HCT116 (cell line): Measurements from ENCODE around the gene CRYGN. TPM values are rescaled to one million over a fixed set of nuclear protein-coding genes. Genes with fewer than 3 reads are reported as not detected.

Experiments used
- ATAC-seq: fragments of 200-7000 bp; cut with Tn5 transposase; 2 replicates; pipeline ENCODE4 v1.9.1; 2020; ENCODE audit warnings: mild to moderate bottlenecking, moderate library complexity
- BruUV-seq: library from RNA; stranded (reverse); fragments of 400-500 nt; replicated peaks from 2 replicates; lab custom pipeline; 2021; lab: Mats Ljungman, UMichigan
- CTCF ChIA-PET: fragments of 300-600 bp; sonication (Branson Sonifier 250); formaldehyde crosslinking; loops from one replicate; lab custom pipeline; 2021; ENCODE audit warnings: antibody characterized with exemption; lab: Charles Lee
- POLR2A ChIA-PET: fragments of 300-600, 350-600 bp; sonication (Branson Sonifier 250); formaldehyde crosslinking; loops from one replicate; lab custom pipeline; 2021; ENCODE audit warnings: antibody characterized with exemption; lab: Charles Lee
- RAD21 ChIA-PET, 2 experiments: fragments of 300-600 bp; sonication (Branson Sonifier 250); formaldehyde crosslinking; loops; one replicate each; lab custom pipeline; 2023; ENCODE audit warnings: low total read pairs in 2 of 2; ENCODE audit not compliant: uncharacterized antibody in 2 of 2, unreplicated experiment in 2 of 2, low non-redundant PET in 1 of 2; lab: Charles Lee
- DNase-seq: peaks from one replicate; pipeline ENCODE4 v3.0.0-alpha.2; 2010; ENCODE audit warnings: low read depth, low spot score
- H2AFZ ChIP-seq: fragments of 200-600 bp; shearing (Covaris generic), sonication (generic); 2 replicates; pipeline ENCODE4 v1.6.1; 2017; ENCODE audit warnings: low read depth, mixed run types, mixed read lengths, antibody characterized with exemption, low read length; ENCODE audit not compliant: poor library complexity, severe bottlenecking
- H3K27ac ChIP-seq: 2 replicates; pipeline ENCODE4 v1.5.1; 2012; ENCODE audit warnings: low read depth, low read length
- H3K27me3 ChIP-seq: fragments of 200-600 bp; sonication (generic); 2 replicates; pipeline ENCODE4 v1.6.1; 2016; ENCODE audit warnings: mixed run types, low read length, mixed read lengths; ENCODE audit not compliant: insufficient read depth
- H3K36me3 ChIP-seq, 2 experiments: fragments of 200-500 bp in 1 of 2; fragments of 200-600 bp in 1 of 2; sonication (Bioruptor generic) in 1 of 2; sonication (generic) in 1 of 2; 2 replicates each; pipeline versions ENCODE4 v1.5.1 to v1.6.1; 2014 to 2016; ENCODE audit warnings: low read length in 2 of 2, inconsistent platforms in 1 of 2, mixed read lengths in 1 of 2, mixed run types in 1 of 2; ENCODE audit not compliant: insufficient read depth in 2 of 2, control insufficient read depth in 1 of 2
- H3K4me1 ChIP-seq, 2 experiments: fragments of 200-600 bp in 1 of 2; sonication (generic) in 1 of 2; 2 replicates each; pipeline versions ENCODE4 v1.5.1 to v1.6.1; 2012 to 2017; ENCODE audit warnings: low read length in 2 of 2, inconsistent platforms in 1 of 2, mild to moderate bottlenecking in 1 of 2, mixed read lengths in 1 of 2, mixed run types in 1 of 2, moderate library complexity in 1 of 2; ENCODE audit not compliant: insufficient read depth in 2 of 2, control insufficient read depth in 1 of 2
- H3K4me2 ChIP-seq: fragments of 200-600 bp; sonication (generic); 2 replicates; pipeline ENCODE4 v1.6.1; 2017; ENCODE audit warnings: mixed run types, low read length, mixed read lengths
- H3K4me3 ChIP-seq, 2 experiments: fragments of 200-600 bp in 1 of 2; sonication (generic) in 1 of 2; replicated peaks in 1 of 2; 2 replicates each; pipeline ENCODE4 v1.5.1; 2011 to 2016; ENCODE audit warnings: low read length in 2 of 2, control low read depth in 1 of 2, low read depth in 1 of 2, mild to moderate bottlenecking in 1 of 2, mixed read lengths in 1 of 2, mixed run types in 1 of 2
- H3K79me2 ChIP-seq: fragments of 200-600 bp; sonication (generic); 2 replicates; pipeline ENCODE4 v1.6.1; 2017; ENCODE audit warnings: mild to moderate bottlenecking, mixed run types, low read length, moderate library complexity, mixed read lengths; ENCODE audit not compliant: insufficient read depth
- H3K9ac ChIP-seq: fragments of 200-600 bp; sonication (generic); 2 replicates; pipeline ENCODE4 v1.6.1; 2016; ENCODE audit warnings: low read length, mixed read lengths
- H3K9me2 ChIP-seq: fragments of 200-600 bp; sonication (generic), shearing (Covaris generic); 2 replicates; pipeline ENCODE4 v1.6.1; 2017; ENCODE audit warnings: mixed run types, mild to moderate bottlenecking, moderate library complexity; ENCODE audit not compliant: insufficient read depth
- H3K9me3 ChIP-seq, 2 experiments: fragments of 200-500 bp in 1 of 2; fragments of 200-600 bp in 1 of 2; sonication (Bioruptor generic) in 1 of 2; sonication (generic) in 1 of 2; 2 replicates each; pipeline ENCODE4 v1.6.1; 2014 to 2017; ENCODE audit warnings: low read length in 2 of 2, mixed read lengths in 2 of 2, inconsistent platforms in 1 of 2, low read depth in 1 of 2, mild to moderate bottlenecking in 1 of 2, mixed run types in 1 of 2, moderate library complexity in 1 of 2; ENCODE audit not compliant: control insufficient read depth in 1 of 2, insufficient read depth in 1 of 2
- H4K20me1 ChIP-seq: fragments of 200-600 bp; sonication (generic), shearing (Covaris generic); 2 replicates; pipeline ENCODE4 v1.6.1; 2017; ENCODE audit warnings: mixed run types, mild to moderate bottlenecking, moderate library complexity; ENCODE audit not compliant: insufficient read depth
- CBX3 ChIP-seq: IDR thresholded peaks from 2 replicates; pipeline ENCODE4 v1.6.1; 2012; ENCODE audit warnings: low read depth
- CEBPB ChIP-seq: IDR thresholded peaks from 2 replicates; pipeline ENCODE4 v1.6.1; 2012; ENCODE audit warnings: low read depth
- CTCF ChIP-seq, 3 experiments: fragments of 200-600 bp in 1 of 3; sonication (generic) in 1 of 3; IDR thresholded peaks in 2 of 3; conservative IDR thresholded peaks in 1 of 3; 2 replicates each; pipeline ENCODE4 v1.5.1; 2012 to 2017; ENCODE audit warnings: low read depth in 2 of 3, low read length in 2 of 3, antibody characterized with exemption in 1 of 3, borderline replicate concordance in 1 of 3, control low read depth in 1 of 3, mild to moderate bottlenecking in 1 of 3, mixed read lengths in 1 of 3, mixed run types in 1 of 3, moderate library complexity in 1 of 3; ENCODE audit not compliant: insufficient read depth in 1 of 3
- EGR1 ChIP-seq: IDR thresholded peaks from 2 replicates; pipeline ENCODE4 v1.6.1; 2012; ENCODE audit warnings: low read depth
- EZH2 ChIP-seq: fragments of 200-600 bp; sonication (generic); IDR thresholded peaks from 2 replicates; pipeline ENCODE4 v1.6.1; 2017; ENCODE audit warnings: antibody characterized with exemption, mixed run types
- FOSL1 ChIP-seq: IDR thresholded peaks from 2 replicates; pipeline ENCODE4 v1.6.1; 2012; ENCODE audit warnings: low read depth
- JUND ChIP-seq: IDR thresholded peaks from 2 replicates; pipeline ENCODE4 v1.6.1; 2012
- POLR2AphosphoS5 ChIP-seq: IDR thresholded peaks from 2 replicates; pipeline ENCODE4 v1.6.1; 2011; ENCODE audit warnings: mild to moderate bottlenecking, low read depth, low read length, moderate library complexity
- REST ChIP-seq: IDR thresholded peaks from 2 replicates; pipeline ENCODE4 v1.6.1; 2012; ENCODE audit warnings: low read depth
- SP1 ChIP-seq: IDR thresholded peaks from 2 replicates; pipeline ENCODE4 v1.6.1; 2012; ENCODE audit warnings: low read depth
- SRF ChIP-seq: IDR thresholded peaks from 2 replicates; pipeline ENCODE4 v1.6.1; 2012; ENCODE audit warnings: low read depth
- ZBTB33 ChIP-seq: IDR thresholded peaks from 2 replicates; pipeline ENCODE4 v1.6.1; 2011; ENCODE audit warnings: mild to moderate bottlenecking, low read length, moderate library complexity; ENCODE audit not compliant: insufficient replicate concordance; ENCODE audit errors: extremely low read depth
- ZFX ChIP-seq: fragments of 450-650 bp; IDR thresholded peaks from 2 replicates; pipeline ENCODE4 v1.6.1; 2017
- intact Hi-C: fragments of 100-400 bp; cut with micrococcal nuclease; formaldehyde crosslinking; loops from 2 replicates; pipeline ENCODE4 v1.10.0; 2022
- total RNA-seq: library from RNA; stranded (reverse); gene quantifications from one replicate; pipeline ENCODE4 v1.2.1, GENCODE V29; 2021; ENCODE audit not compliant: unreplicated experiment
- TF ChIP-seq, protein P1 (sequence below): IDR thresholded peaks from 2 replicates; pipeline ENCODE4 v1.6.1; 2012

Gene CRYGN
- total RNA-seq, 1 experiment from 2014 or later, result not detected

GRCh38 chr7:151385626-151386300, 54.2 kb downstream of the CRYGN start (continued):
- TF ChIP-seq, protein P1, sequence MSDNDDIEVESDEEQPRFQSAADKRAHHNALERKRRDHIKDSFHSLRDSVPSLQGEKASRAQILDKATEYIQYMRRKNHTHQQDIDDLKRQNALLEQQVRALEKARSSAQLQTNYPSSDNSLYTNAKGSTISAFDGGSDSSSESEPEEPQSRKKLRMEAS, result no peak
- TF ChIP-seq EGR1 (no peak), CBX3 (no peak), ZFX (no peak), SRF (no peak), EZH2 (no peak), JUND (no peak), POLR2AphosphoS5 (no peak)

- intact Hi-C loops, result no loop called here
- POLR2A ChIA-PET, result no interaction called here
- no peaks in the 10 kb centered on the region for H3K9me2 ChIP-seq
Measured at GRCh38 chr7:151384776-151385625, 54.9 kb downstream of the CRYGN start.

More at GRCh38 chr7:151384776-151385625, 54.9 kb downstream of the CRYGN start:
- no peak for DNase-seq
- no peaks in the 10 kb centered on the region for H3K9me3 ChIP-seq
- CTCF ChIA-PET, result no interaction called here
- no peak for TF ChIP-seq SP1
- TF ChIP-seq CTCF (IDR thresholded peaks at IDR 0.05 in 2 of 3, conservative IDR thresholded peaks at IDR 0.05 in 1 of 3; ENCODE audit: borderline replicate concordance in 1 of 3, insufficient read depth in 1 of 3, low read depth in 2 of 3, low read length in 2 of 3), result no peak
- TF ChIP-seq CEBPB, result no peak
- TF ChIP-seq ZBTB33, result no peak
- no peak for TF ChIP-seq FOSL1
- no peak for TF ChIP-seq REST
- TF ChIP-seq, all 23 proteins: peak for 0
- Histone ChIP-seq H3K79me2 (no peaks in the 10 kb centered on the region), H3K4me2 (no peak overlapping the region), H3K4me3 (no peak overlapping the region), H3K4me1 (peaks cover 6 to 7% of the 10 kb centered on the region in 2 experiments; a peak in 2 of 4 replicates), H4K20me1 (no peaks in the 10 kb centered on the region), H3K27ac (no peak overlapping the region), H3K36me3 (no peaks in the 10 kb centered on the region), H3K9ac (no peak overlapping the region), H2AFZ (no peak overlapping the region), H3K27me3 (no peaks in the 10 kb centered on the region)
- RAD21 ChIA-PET, result no interaction called here
- no peak for ATAC-seq
- BruUV-seq, result no TSS peak
